Right lobe of liver (tissue), 6 donors: Measurements from ENCODE around the gene C1QTNF3. TPM values are rescaled to one million over a fixed set of nuclear protein-coding genes. Genes with fewer than 3 reads are reported as not detected.
"Not testable (repeated sequence)": the region's sequence is repeated elsewhere in the genome, so short reads cannot be mapped to it uniquely, and the experiment has no call there.

Experiments
- ATAC-seq, 4 donors: fragments of 200-7000 bp; cut with Tn5 transposase; one replicate each; pipeline ENCODE4 v1.9.1; 2020; ENCODE audit warnings: mild to moderate bottlenecking in 4 of 4, moderate library complexity in 4 of 4
- DNase-seq, 3 donors: peaks; one replicate each; pipeline ENCODE4 v3.0.0-alpha.2; 2020
- H3K27ac ChIP-seq, 3 donors: fragments of 200-600 bp; one replicate each; pipeline ENCODE4 v1.8.0; 2022
- H3K27me3 ChIP-seq, 2 donors: fragments of 200-600 bp; one replicate each; pipeline ENCODE4 v1.8.0; 2022
- H3K36me3 ChIP-seq, 4 donors: fragments of 200-600 bp; sonication (generic) in 1 of 4; one replicate each; pipeline versions ENCODE4 v1.5.1 to v1.8.0; 2017 to 2022; ENCODE audit warnings: control low read depth in 1 of 4
- H3K4me1 ChIP-seq, 4 donors: fragments of 200-600 bp; sonication (generic) in 1 of 4; one replicate each; pipeline versions ENCODE4 v1.5.1 to v1.8.0; 2017 to 2022; ENCODE audit warnings: control low read depth in 1 of 4
- H3K4me3 ChIP-seq, 3 donors: fragments of 200-600 bp; one replicate each; pipeline ENCODE4 v1.8.0; 2022
- H3K9me3 ChIP-seq, 4 donors: fragments of 200-600 bp; sonication (generic) in 1 of 4; one replicate each; pipeline versions ENCODE4 v1.5.1 to v1.8.0; 2017 to 2022; ENCODE audit warnings: control low read depth in 1 of 4
- POLR2A ChIP-seq: fragments of 450-650 bp; IDR thresholded peaks from one replicate; pipeline ENCODE4 v1.6.1; 2017; ENCODE audit warnings: antibody characterized with exemption, mild to moderate bottlenecking
- WGBS: methylation state at CpG from one replicate; pipeline ENCODE4 v1.1.6; 2018; ENCODE audit warnings: low coverage, low lambda C conversion rate; ENCODE audit not compliant: insufficient coverage; ENCODE audit errors: missing lambda C conversion rate; 5-methylcytosine and 5-hydroxymethylcytosine counted together
- intact Hi-C, 2 donors: fragments of 100-400 bp; cut with DNase I; formaldehyde crosslinking; loops; one replicate each; pipeline versions ENCODE4 v1.11.2 to v1.14.1; 2022
- total RNA-seq, 6 experiments: library from RNA; depleted of rRNA in 2 of 6; stranded (reverse); fragments of >200 nt in 2 of 6; fragmentation: NEBNext Ultra II Directional in 3 of 6; extraction: Animal tissue kit (Norgen Biotek cat#: 25700) in 3 of 6; gene quantifications; one replicate each; pipeline versions ENCODE4 v1.1.0 to v1.2.4, GENCODE V29; 2016 to 2023
- TF ChIP-seq, protein P1 (sequence below), 4 donors: fragments of 200-600 bp in 3 of 4; fragments of 450-650 bp in 1 of 4; IDR thresholded peaks; one replicate each; pipeline versions ENCODE4 v1.5.1 to v1.8.0; 2016 to 2022; ENCODE audit warnings: antibody characterized with exemption in 4 of 4, mild to moderate bottlenecking in 2 of 4
- donor health status: DM: no; HTN: yes; CAD: no.
- donor health status: DM: no; HTN: no; CAD: no.
- donor health status: DM: no; HTN: no; CAD: no.
- donor health status: DM: no; HTN: yes; CAD: no.
- donor health status: DM: no; HTN: yes; CAD: no.

C1QTNF3 gene
- total RNA-seq, 6 experiments from 2014 or later: 1.5 to 7.7 (median 3.1) TPM

DNA sequence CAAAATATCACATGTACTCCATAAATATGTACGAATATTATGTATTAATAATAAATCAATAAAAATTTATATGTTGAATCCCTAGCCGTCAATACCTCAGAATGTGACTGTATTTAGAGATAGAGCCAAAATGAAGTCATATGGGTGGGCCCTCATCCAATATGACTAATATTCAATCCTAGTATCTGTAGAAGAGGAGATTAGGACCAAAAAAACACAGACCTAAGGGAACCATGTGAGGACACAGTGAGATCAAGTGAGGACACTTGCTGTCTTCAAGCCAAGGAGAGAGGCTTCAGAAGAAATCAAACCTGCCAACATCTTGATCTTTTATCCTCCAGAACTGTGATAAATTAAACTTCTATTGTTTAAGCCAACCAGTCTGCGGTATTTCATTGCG, 31.5 kb downstream of the C1QTNF3 start:
- Histone ChIP-seq H3K9me3 (no peaks in the 10 kb centered on the region), H3K36me3 (no peaks in the 10 kb centered on the region), H3K4me1 (peaks cover 0 to 53% (median 13%) of the 10 kb centered on the region in 4 donors), H3K4me3 (no peak overlapping the region), H3K27me3 (no peaks in the 10 kb centered on the region), H3K27ac (no peak overlapping the region)
- 76% methylated on average over 4 of the region's 4 CpGs for WGBS
- DNase-seq (no peak), ATAC-seq (no peak)
- intact Hi-C loops: no loop called here
- no peak for TF ChIP-seq POLR2A
- TF ChIP-seq, protein P1, sequence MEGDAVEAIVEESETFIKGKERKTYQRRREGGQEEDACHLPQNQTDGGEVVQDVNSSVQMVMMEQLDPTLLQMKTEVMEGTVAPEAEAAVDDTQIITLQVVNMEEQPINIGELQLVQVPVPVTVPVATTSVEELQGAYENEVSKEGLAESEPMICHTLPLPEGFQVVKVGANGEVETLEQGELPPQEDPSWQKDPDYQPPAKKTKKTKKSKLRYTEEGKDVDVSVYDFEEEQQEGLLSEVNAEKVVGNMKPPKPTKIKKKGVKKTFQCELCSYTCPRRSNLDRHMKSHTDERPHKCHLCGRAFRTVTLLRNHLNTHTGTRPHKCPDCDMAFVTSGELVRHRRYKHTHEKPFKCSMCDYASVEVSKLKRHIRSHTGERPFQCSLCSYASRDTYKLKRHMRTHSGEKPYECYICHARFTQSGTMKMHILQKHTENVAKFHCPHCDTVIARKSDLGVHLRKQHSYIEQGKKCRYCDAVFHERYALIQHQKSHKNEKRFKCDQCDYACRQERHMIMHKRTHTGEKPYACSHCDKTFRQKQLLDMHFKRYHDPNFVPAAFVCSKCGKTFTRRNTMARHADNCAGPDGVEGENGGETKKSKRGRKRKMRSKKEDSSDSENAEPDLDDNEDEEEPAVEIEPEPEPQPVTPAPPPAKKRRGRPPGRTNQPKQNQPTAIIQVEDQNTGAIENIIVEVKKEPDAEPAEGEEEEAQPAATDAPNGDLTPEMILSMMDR (IDR thresholded peaks at IDR 0.05): no peak

DNA sequence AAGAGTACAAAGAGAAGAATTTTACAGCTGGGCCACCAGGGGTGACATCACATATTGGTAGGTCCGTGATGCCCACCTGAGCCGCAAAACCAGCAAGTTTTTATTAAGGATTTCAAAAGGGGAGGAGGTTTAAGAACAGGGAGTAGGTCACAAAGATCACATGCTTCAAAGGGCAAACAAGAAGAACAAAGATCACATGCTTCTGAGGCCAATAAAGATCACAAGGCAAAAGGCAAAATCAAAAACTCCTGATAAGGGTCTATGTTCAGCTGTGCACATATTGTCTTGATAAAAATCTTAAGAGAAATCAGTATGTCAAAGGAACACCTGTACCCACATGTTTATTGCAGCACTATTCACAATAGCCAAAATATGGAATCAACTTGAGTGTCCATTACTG, 32.9 kb downstream of the C1QTNF3 start:
- H3K36me3 ChIP-seq, ATAC-seq, H3K4me3 ChIP-seq, DNase-seq, H3K27me3 ChIP-seq, H3K9me3 ChIP-seq, intact Hi-C loops: not testable (repeated sequence)
- H3K4me1 ChIP-seq: peaks cover 0 to 57% (median 16%) of the 10 kb centered on the region in 4 donors
- H3K27ac ChIP-seq: peak overlapping the region in 2 of 3 donors; percentile 90 to 98
- WGBS: 22% methylated on average over 2 of the region's 2 CpGs

DNA sequence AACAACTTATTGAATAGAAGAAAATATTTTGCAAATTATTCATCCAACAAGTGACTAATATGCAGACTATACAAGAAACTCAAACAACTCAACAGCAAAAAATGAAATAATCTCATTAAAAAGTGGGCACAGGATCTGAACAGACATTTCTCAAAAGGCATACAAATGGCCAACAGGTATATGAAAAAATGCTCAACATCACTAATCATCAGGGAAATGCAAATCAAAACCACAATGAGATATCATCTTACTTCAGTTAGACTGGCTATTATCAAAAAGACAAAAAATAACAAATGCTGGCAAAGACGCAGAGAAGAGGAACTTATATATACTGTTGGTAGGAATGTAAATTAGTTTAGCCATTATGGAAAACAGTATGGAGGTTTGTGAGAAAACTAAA, 33.4 kb downstream of the C1QTNF3 start:
- Histone ChIP-seq H3K4me3 (no peak overlapping the region), H3K9me3 (no peaks in the 10 kb centered on the region), H3K36me3 (peaks cover 0 to 1% (median 0%) of the 10 kb centered on the region in 4 donors), H3K27ac (peak overlapping the region in 2 of 3 donors; percentile 90 to 98), H3K27me3 (no peaks in the 10 kb centered on the region), H3K4me1 (peaks cover 0 to 62% (median 19%) of the 10 kb centered on the region in 4 donors)
- TF ChIP-seq POLR2A: no peak
- TF ChIP-seq, protein P1 (IDR thresholded peaks at IDR 0.05): no peak
- DNase-seq (no peak), ATAC-seq (no peak)
- WGBS: 63% methylated on average over 1 of the region's 1 CpG
- intact Hi-C loops: no loop called here

DNA sequence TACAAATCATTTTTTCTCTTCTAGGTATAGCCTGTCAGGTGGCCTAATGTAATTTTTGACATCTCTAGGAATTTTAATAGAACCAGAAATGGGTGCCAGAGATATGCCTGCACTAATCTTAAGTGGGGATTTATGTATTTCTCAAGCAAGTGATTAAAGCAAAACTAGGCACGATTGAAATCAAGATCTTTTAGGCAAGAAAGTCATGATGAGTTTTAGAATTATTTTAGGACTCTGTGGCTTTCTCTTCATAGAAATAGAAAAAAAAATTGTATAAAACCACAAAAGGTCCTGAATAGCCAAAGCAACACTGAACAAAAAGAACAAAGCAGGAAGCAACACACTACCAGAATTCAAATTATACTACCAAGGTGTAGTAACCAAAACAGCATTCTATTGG, 34.2 kb downstream of the C1QTNF3 start:
- Histone ChIP-seq H3K27ac (peak overlapping the region; percentile 82 to 98 (median 90)), H3K27me3 (no peaks in the 10 kb centered on the region), H3K4me3 (peak overlapping the region; percentile 64 to 82 (median 81)), H3K4me1 (peaks cover 0 to 63% (median 21%) of the 10 kb centered on the region in 4 donors), H3K9me3 (no peaks in the 10 kb centered on the region), H3K36me3 (peaks cover 0 to 10% (median 5%) of the 10 kb centered on the region in 4 donors)
- 0% methylated on average over 1 of the region's 1 CpG for WGBS
- DNase-seq (no peak), ATAC-seq (no peak)
- intact Hi-C loops: no loop called here
- TF ChIP-seq, protein P1 (IDR thresholded peaks at IDR 0.05): no peak
- no peak for TF ChIP-seq POLR2A

DNA sequence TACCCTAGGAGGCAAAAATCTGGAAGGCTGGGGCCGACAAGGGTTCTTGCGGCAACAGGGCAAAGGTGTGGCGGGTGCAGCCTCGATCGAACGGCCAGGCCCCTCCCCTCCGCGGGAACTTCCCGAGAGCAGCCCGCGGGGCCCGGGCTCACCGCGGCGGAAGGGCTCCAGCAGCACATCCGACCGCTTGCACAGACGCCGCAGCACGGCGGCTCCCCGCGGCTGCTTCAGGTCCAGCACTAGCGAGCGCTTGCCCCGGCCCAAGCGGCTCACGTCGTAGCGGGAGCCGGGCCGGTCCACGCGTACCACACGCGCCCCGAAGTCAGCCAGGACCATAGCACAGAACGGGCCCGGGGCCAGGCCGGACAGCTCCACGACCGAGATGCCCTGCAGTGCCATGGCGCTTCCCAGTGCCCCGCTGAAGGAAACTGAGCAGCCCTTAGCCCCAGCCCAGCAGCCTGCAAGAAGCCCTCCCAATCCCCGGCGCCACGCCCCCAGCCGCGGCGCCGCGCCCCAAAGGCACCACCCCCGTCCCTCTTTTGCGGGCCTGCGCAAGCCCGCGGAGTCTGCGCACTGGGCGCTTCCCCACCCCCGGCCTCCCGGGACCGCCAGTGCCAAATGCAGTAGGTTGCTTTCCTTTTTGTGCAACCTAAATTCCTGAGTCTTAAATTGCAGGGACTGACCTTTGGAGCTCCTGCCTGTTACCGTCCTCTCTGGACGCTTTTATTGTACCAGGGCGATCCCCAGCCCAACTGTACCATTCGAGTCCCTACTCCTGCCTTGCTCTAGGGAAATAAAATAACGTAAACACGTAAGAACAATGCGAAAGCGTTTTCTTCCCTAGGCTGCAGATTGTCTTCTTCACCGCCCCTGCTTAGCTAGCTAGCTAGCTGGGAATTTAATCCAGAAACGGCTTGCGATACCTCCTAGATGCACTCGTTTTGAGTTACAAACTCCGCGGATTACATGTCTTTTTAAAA, 35.1 kb downstream of the C1QTNF3 start, which contains the start of gene AMACR:
Gene AMACR, minus strand, starts transcription at position 430 of the 980 bp plus-strand sequence. Its CDS starts 31 bp downstream, at position 399.
- Histone ChIP-seq H3K27ac (peak within 1 kb of the TSS; percentile 82 to 98 (median 90)), H3K4me1 (peaks cover 0 to 58% (median 19%) of the 10 kb centered on the region in 4 donors), H3K36me3 (peaks cover 0 to 18% (median 10%) of the 10 kb centered on the region in 4 donors), H3K4me3 (peak within 1 kb of the TSS; percentile 64 to 82 (median 81)), H3K9me3 (no peaks in the 10 kb centered on the region), H3K27me3 (no peaks in the 10 kb centered on the region)
- TF ChIP-seq, protein P1 (IDR thresholded peaks at IDR 0.05): no peak
- TF ChIP-seq POLR2A: peak; percentile 99
- DNase-seq: peak; percentile 94 to 96 (median 94)
- ATAC-seq: peak; percentile 84 to 96 (median 89)
- WGBS: 0% methylated on average over 22 of the region's 76 CpGs
- intact Hi-C loops: no loop called here
